Large intestine (tissue), 3 donors: ENCODE measurements around the gene ABHD12B. TPM values are rescaled to one million over a fixed set of nuclear protein-coding genes. Genes with fewer than 3 reads are reported as not detected.

ENCODE experiments used
- DNase-seq, 2 donors: peaks; one replicate each; pipeline versions ENCODE4 v3.0.0 to v3.0.0-alpha.2; 2013
- H3K27ac ChIP-seq: one replicate; pipeline ENCODE4 v1.5.1; 2013; ENCODE audit warnings: low read length
- H3K27me3 ChIP-seq: 2 replicates; pipeline ENCODE4 v1.6.1; 2013; ENCODE audit warnings: low read length; ENCODE audit not compliant: control insufficient read depth, insufficient read depth
- H3K36me3 ChIP-seq: 2 replicates; pipeline ENCODE4 v1.6.1; 2013; ENCODE audit warnings: low read length; ENCODE audit not compliant: control insufficient read depth, insufficient read depth
- H3K4me1 ChIP-seq: one replicate; pipeline ENCODE4 v1.6.1; 2013; ENCODE audit warnings: low read length; ENCODE audit not compliant: control insufficient read depth, insufficient read depth
- H3K4me3 ChIP-seq: one replicate; pipeline ENCODE4 v1.5.1; 2013; ENCODE audit warnings: low read length
- H3K9me3 ChIP-seq: one replicate; pipeline ENCODE4 v1.6.1; 2013; ENCODE audit warnings: mild to moderate bottlenecking, low read depth, low read length, moderate library complexity; ENCODE audit not compliant: control insufficient read depth
- WGBS: methylation state at CpG from one replicate; pipeline ENCODE4 v1.1.5; 2013; ENCODE audit warnings: low lambda C conversion rate; ENCODE audit not compliant: insufficient coverage; 5-methylcytosine and 5-hydroxymethylcytosine counted together
- polyA plus RNA-seq: library from polyadenylated mRNA; unstranded; fragments of 120-200 nt; gene quantifications from one replicate; pipeline ENCODE4 v1.2.1, GENCODE V29; 2013

ABHD12B gene
- polyA plus RNA-seq, 1 donor: 0.52 TPM

DNA sequence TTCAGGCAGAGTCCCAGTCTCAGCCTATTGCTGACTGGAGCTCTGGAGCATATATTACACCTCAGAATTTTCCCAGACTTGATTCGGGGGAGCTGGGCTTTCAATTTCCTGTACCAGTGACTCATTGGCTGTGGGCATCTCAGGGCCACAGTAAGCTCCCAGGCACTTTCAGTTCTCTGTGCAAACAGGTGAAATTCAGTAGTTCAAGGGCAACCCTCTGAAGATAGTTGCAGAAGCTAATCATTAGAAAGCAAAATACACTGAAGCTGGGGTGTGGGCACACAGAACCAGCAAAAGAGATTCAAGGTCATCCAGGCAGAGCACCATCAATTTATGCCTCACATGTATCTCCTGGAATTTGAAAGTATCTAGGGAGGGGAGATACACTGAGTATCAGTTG is 32.8 kb upstream of the ABHD12B start:
- no CpG with 5 or more reads among the region's 1 CpG for WGBS
- Histone ChIP-seq H3K9me3 (no peaks in the 10 kb centered on the region), H3K27ac (no peak overlapping the region), H3K4me1 (no peaks in the 10 kb centered on the region), H3K36me3 (no peaks in the 10 kb centered on the region), H3K4me3 (no peak overlapping the region), H3K27me3 (peaks cover 60% of the 10 kb centered on the region)
- DNase-seq: no peak

DNA sequence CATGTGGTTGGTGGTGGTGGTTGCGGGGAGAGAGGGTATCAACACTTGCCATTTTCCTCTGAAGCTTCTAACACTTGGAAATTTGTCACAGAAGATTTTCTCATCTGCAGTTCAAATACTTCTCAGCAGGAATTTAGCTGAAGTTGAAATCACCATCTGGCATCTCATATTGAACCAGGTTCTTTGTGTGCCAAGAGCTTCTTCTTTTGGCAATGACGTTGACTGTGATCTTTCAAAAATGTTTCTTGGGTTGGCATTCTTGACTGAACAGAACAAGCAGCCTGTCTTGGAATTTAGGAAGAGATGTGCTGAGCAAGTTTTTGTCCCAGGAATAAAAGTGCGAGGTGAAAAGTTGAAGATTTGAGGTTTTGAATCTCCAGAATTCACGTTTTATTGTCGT is 32.2 kb upstream of the ABHD12B start:
- H3K4me1 ChIP-seq: no peaks in the 10 kb centered on the region
- no peak for DNase-seq
- H3K36me3 ChIP-seq: no peaks in the 10 kb centered on the region
- H3K27me3 ChIP-seq: peaks cover 54% of the 10 kb centered on the region
- WGBS: 96% methylated on average over 4 of the region's 5 CpGs
- H3K9me3 ChIP-seq: no peaks in the 10 kb centered on the region
- H3K27ac ChIP-seq: no peak overlapping the region
- no peak overlapping the region for H3K4me3 ChIP-seq

DNA sequence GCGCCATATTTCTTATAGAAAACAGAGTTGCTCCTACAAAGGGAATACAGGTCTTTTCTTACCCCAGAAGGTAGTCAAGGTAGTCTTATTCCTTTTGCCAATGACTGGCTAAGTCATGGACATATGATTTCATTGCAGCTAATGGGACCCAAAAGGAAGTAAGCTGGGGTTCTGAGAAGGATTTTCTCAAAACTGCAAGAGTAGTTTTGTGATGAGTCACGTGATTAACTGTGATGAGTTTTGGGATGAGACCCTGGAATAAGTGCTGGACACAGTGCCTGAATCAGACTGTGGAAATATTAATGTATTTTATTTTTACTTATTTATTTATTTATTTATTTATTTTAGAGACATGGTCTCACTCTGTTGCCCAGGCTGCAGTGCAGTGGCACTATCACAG is 27.5 kb upstream of the ABHD12B start:
- 78% methylated on average over 1 of the region's 2 CpGs for WGBS
- Histone ChIP-seq H3K9me3 (no peaks in the 10 kb centered on the region), H3K4me3 (no peak overlapping the region), H3K36me3 (no peaks in the 10 kb centered on the region), H3K27ac (no peak overlapping the region), H3K4me1 (no peaks in the 10 kb centered on the region), H3K27me3 (peaks cover 33% of the 10 kb centered on the region)
- DNase-seq: no peak

DNA sequence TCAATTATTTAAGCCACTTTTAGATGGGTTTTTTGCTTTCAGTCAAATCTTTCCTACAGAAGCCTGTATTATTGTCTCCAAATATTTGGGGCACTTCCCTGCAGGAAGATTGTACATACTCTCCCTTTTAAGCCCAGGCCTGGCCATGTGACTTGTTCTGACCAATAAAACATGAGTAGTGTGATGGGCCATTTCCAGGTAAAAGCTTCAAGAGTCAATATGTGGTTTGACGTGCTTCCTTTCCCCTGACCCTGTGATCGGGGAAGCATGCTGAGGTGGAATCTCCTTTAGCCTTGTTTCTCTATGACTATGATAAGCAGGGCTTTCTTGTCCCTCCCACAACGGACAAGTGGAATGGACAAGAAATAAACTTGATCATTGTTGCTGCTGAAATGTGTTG is 26.7 kb upstream of the ABHD12B start:
- Histone ChIP-seq H3K36me3 (no peaks in the 10 kb centered on the region), H3K27ac (no peak overlapping the region), H3K4me3 (no peak overlapping the region), H3K4me1 (no peaks in the 10 kb centered on the region), H3K9me3 (no peaks in the 10 kb centered on the region), H3K27me3 (peaks cover 27% of the 10 kb centered on the region)
- no CpG with 5 or more reads among the region's 3 CpGs for WGBS
- no peak for DNase-seq

DNA sequence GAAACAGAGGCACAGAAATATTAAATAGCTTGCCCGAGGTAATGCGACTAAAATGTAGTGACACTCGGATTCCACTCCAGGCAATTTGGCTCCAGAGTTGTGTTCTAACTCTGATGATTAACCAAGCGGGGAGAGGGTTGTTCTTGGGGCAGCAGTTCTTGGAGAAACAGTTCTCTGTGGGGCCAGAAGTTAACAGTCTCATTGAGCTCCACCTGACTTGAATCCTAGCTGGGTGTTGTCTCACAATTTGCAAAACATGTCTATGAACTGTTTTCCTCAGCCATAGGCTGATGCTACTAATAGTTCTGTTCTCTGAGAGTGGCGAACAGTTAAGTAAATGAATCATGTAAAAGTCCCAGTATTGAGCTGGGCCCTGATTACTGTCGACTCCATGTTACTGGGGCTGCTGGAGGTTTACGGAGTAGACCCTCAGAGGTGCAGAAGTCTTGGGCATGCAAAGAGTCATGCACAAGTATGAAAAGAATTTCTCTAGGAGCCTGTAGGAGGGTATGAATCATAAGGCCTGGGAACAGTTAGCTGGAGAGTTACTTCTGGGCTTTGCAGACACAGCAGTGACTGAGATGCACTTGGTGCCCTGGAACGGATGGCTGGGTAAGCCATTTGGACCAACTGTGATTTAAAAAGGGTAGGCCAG is 25.5 kb upstream of the ABHD12B start:
- no peaks in the 10 kb centered on the region for H3K4me1 ChIP-seq
- peaks cover 18% of the 10 kb centered on the region for H3K27me3 ChIP-seq
- H3K4me3 ChIP-seq: no peak overlapping the region
- no peak for DNase-seq
- H3K36me3 ChIP-seq: no peaks in the 10 kb centered on the region
- WGBS: 100% methylated on average over 2 of the region's 8 CpGs
- no peak overlapping the region for H3K27ac ChIP-seq
- H3K9me3 ChIP-seq: no peaks in the 10 kb centered on the region

DNA sequence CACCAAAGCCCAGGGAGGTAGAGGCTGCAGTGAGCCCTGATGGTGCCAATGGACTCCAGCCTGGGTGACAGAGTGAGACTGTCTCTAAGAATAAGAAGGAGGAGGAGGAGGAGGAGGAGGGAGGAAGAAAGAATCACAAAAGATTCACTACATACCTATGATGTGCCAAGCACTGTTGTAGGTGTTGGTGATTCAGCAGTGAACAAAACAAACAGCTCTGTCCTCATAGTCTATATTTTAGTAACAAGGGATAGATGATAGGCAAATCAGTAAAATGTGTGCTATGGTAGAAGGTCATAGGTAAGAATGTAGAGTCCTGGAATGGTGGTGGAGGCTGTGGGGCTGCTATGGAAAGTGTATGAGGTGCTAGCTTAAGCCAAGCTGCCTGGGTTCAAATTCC is 18.0 kb upstream of the ABHD12B start:
- no peaks in the 10 kb centered on the region for H3K9me3 ChIP-seq
- no peaks in the 10 kb centered on the region for H3K4me1 ChIP-seq
- no peak overlapping the region for H3K4me3 ChIP-seq
- DNase-seq: no peak
- no peak overlapping the region for H3K27ac ChIP-seq
- H3K36me3 ChIP-seq: no peaks in the 10 kb centered on the region
- H3K27me3 ChIP-seq: peaks cover 24% of the 10 kb centered on the region

DNA sequence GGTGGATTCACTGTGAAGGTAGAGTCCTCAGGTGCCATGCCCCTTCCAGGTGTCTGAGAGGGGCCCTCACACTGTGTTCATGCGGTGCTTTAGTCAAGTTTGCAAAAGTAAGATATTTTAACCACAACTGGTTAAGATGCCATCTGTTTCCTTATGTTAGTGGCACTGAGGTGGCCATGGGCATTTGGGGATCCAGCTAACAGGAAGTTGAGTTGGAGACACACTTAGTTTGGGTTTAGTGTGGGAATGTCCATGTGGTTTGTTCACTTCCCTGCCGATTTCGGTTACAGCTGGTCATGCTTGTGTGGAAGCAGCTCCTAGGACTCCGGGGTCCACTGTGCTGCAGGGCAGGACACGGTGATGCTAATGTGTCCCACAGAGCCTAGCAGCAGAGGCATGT is 17.3 kb upstream of the ABHD12B start:
- no CpG with 5 or more reads among the region's 5 CpGs for WGBS
- Histone ChIP-seq H3K36me3 (no peaks in the 10 kb centered on the region), H3K27ac (no peak overlapping the region), H3K4me3 (no peak overlapping the region), H3K27me3 (peaks cover 27% of the 10 kb centered on the region), H3K4me1 (peaks cover under 1% of the 10 kb centered on the region), H3K9me3 (no peaks in the 10 kb centered on the region)
- DNase-seq: no peak

DNA sequence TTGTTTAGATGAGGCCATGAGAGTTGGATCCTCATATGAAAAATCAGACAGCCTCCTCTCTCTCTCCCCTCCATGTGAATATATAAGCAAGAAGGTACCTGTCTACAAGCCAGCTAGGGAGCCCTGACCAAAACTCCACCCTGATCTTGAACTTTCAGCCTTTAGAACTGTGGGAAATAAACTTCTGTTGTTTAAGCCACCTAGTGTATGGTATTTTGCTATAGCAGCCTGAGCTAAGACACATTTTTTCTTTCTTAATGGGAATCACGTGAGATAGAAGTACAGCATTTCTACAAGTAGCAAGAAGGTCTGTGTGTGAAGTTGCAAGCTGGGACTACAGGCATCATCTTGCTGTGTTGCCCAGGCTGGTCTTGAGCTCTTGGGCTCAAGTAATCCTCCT is 16.3 kb upstream of the ABHD12B start:
- no CpG with 5 or more reads among the region's 1 CpG for WGBS
- H3K9me3 ChIP-seq: no peaks in the 10 kb centered on the region

DNA sequence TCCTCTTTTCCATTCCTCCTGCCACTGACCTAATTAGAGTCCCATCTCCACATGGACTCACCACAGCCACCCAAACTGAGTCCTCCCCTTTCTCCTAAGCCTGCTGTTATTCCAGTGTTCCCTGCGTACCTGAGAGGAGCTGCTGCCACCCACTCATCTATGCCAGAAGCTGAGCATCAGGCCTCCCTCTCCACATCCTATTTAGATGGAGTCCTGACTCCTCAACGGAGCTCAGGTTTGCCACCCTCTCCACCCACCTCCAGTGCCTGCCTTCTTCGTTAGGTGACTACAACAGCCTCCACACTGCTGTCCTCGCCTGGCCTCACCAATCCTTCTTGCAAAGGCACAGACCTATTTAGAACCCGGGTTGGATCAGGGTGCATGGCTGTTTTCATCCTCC is 15.2 kb upstream of the ABHD12B start:
- no CpG with 5 or more reads among the region's 5 CpGs for WGBS
- peaks cover 3% of the 10 kb centered on the region for H3K4me1 ChIP-seq
- no peak overlapping the region for H3K4me3 ChIP-seq
- no peaks in the 10 kb centered on the region for H3K9me3 ChIP-seq
- H3K27me3 ChIP-seq: peaks cover 35% of the 10 kb centered on the region
- no peak for DNase-seq
- H3K36me3 ChIP-seq: no peaks in the 10 kb centered on the region
- H3K27ac ChIP-seq: no peak overlapping the region

More for the DNA sequence above, 16.3 kb upstream of the ABHD12B start:
- DNase-seq: no peak
- peaks cover 32% of the 10 kb centered on the region for H3K27me3 ChIP-seq
- no peak overlapping the region for H3K4me3 ChIP-seq
- H3K36me3 ChIP-seq: no peaks in the 10 kb centered on the region
- peaks cover 3% of the 10 kb centered on the region for H3K4me1 ChIP-seq
- H3K27ac ChIP-seq: no peak overlapping the region

DNA sequence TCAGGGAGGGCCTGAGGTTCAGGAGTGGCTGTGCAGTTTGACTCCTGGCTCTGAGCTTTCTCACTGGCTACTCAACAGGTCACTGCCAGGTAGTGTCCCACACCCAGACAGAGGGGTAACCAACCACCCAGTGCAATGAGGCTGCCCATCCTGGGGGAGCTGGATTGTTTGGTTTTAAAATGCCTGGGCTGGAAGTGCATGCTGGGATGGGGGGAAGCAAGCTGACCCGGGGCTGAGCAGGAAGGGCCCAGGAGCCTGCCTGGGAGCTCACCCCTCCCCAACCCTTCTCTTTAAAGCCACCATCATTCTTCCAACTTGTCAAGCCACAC is 12.6 kb upstream of the ABHD12B start:
- Histone ChIP-seq H3K27ac (peak overlapping the region; percentile 61), H3K9me3 (no peaks in the 10 kb centered on the region), H3K4me1 (peaks cover 3% of the 10 kb centered on the region), H3K36me3 (no peaks in the 10 kb centered on the region), H3K4me3 (no peak overlapping the region), H3K27me3 (peaks cover 44% of the 10 kb centered on the region)
- WGBS: no CpG with 5 or more reads among the region's 1 CpG
- DNase-seq: no peak

DNA sequence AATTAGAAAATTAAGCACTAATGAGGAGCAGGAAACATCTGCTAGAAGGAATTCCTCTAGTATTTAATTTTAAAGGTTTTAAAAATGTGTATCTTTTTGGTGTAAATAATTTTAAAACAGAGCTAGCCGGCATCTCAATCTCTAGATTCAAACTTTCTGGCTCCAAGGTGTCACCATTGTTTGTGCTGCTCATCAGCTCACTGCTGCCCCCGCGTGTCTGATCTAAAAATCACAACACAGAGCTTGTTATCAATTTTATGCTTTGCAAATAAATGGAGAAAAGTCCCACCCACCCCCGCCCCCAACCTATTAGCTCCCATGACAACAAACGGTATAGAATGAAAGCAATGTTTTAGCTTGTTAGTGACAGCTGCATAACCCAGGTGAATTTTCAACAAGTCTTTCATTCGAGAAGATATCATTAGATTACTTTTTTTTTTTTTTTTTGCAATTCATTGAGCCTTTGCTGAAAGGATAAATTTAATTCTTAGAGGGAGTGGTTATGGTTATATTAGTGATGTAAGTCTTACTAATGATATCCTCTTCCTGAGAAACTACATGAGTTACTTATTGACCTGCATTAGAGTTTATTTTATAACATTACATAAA is 11.3 kb upstream of the ABHD12B start:
- DNase-seq: peak; percentile 44 to 58
- WGBS: 50% methylated on average over 1 of the region's 6 CpGs
- H3K27me3 ChIP-seq: peaks cover 43% of the 10 kb centered on the region
- H3K4me1 ChIP-seq: peaks cover 3% of the 10 kb centered on the region
- no peaks in the 10 kb centered on the region for H3K36me3 ChIP-seq
- H3K4me3 ChIP-seq: peak overlapping the region; percentile 37
- H3K27ac ChIP-seq: peak overlapping the region; percentile 61
- no peaks in the 10 kb centered on the region for H3K9me3 ChIP-seq
